Uterus (tissue), 2 donors: ENCODE measurements around the gene SLC35G1.

ENCODE experiments used
- POLR2A ChIP-seq, 2 donors: fragments of 450-650 bp; IDR thresholded peaks; one replicate each; pipeline ENCODE4 v1.6.1; 2016; ENCODE audit warnings: antibody characterized with exemption in 2 of 2, mild to moderate bottlenecking in 1 of 2, moderate library complexity in 1 of 2
- TF ChIP-seq, protein P1 (sequence below), 4 experiments: fragments of 200-600 bp in 2 of 4; fragments of 450-650 bp in 2 of 4; sonication (generic) in 2 of 4; IDR thresholded peaks; one replicate each; pipeline ENCODE4 v1.5.1; 2016 to 2019; ENCODE audit warnings: antibody characterized with exemption in 4 of 4, mild to moderate bottlenecking in 2 of 4, moderate library complexity in 1 of 4

GRCh38 chr10:93894516-93895378, 969 bp downstream of the SLC35G1 start:
- TF ChIP-seq, protein P1, sequence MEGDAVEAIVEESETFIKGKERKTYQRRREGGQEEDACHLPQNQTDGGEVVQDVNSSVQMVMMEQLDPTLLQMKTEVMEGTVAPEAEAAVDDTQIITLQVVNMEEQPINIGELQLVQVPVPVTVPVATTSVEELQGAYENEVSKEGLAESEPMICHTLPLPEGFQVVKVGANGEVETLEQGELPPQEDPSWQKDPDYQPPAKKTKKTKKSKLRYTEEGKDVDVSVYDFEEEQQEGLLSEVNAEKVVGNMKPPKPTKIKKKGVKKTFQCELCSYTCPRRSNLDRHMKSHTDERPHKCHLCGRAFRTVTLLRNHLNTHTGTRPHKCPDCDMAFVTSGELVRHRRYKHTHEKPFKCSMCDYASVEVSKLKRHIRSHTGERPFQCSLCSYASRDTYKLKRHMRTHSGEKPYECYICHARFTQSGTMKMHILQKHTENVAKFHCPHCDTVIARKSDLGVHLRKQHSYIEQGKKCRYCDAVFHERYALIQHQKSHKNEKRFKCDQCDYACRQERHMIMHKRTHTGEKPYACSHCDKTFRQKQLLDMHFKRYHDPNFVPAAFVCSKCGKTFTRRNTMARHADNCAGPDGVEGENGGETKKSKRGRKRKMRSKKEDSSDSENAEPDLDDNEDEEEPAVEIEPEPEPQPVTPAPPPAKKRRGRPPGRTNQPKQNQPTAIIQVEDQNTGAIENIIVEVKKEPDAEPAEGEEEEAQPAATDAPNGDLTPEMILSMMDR (IDR thresholded peaks at IDR 0.05), result no peak
- no peak for TF ChIP-seq POLR2A (IDR thresholded peaks at IDR 0.05)
